ENCODE results near the gene RASD1. TPM values are rescaled to one million over a fixed set of nuclear protein-coding genes. Genes with fewer than 3 reads are reported as not detected.

RASD1 gene
- total RNA-seq, 1 experiment from 2014 or later = 11.0 TPM

DNA sequence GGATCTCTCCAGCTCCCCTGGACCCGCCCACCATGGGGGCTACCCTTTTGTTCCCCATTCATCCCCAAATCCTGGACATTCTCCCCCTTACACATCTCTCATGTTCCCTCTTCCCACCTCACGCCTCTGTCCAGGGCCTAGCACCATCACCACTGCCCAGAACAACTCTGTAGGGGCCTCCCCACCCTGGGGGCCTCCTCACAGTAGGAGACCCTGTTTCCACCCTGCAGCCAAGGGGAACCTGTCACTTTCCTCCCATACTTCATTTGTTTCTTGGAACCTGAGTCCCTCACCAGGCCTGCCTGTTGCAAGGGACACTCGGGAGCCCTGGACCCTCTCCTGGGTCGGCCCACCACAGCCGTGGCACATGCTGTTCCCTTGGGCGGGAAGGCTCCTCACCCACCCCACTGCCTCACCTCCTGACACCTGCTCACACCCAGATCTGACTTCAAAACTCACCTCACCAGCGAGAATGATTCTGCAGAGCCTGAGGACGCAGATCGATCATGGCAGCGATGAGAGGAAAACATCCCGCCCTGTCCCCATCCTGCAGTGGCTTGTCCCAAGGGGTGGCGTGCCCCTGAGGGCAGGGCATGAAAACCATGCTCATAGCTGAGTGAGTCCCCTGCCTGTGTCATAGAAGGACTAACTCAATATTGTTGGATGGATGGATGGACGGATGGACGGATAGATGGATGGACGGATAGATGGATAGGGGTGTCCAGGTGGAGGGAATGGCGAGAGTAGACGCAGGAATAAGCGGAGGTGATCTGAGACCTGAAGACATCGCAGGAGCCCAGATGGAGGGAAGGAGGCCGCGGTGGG lies 6.8 kb upstream of the RASD1 start:
- Histone ChIP-seq H3K4me3 (ENCODE audit: low read depth, low read length) (no peak overlapping the region), H3K9me3 (no peaks in the 10 kb centered on the region), H3K27me3 (replicated peaks; ENCODE audit: control insufficient read depth, insufficient read depth, low read length) (no peaks in the 10 kb centered on the region), H3K4me1 (no peaks in the 10 kb centered on the region), H3K36me3 (ENCODE audit: control insufficient read depth, insufficient read depth, low read length) (no peaks in the 10 kb centered on the region)
- H3K4me1 Mint-ChIP-seq (ENCODE audit: low read depth, unreplicated experiment) = no peaks in the 10 kb centered on the region
- no peaks in the 10 kb centered on the region for H3K9me3 Mint-ChIP-seq (ENCODE audit: unreplicated experiment)
- no peak for DNase-seq
- POLR2A ChIA-PET = no interaction called here
- TF ChIP-seq, protein P1, sequence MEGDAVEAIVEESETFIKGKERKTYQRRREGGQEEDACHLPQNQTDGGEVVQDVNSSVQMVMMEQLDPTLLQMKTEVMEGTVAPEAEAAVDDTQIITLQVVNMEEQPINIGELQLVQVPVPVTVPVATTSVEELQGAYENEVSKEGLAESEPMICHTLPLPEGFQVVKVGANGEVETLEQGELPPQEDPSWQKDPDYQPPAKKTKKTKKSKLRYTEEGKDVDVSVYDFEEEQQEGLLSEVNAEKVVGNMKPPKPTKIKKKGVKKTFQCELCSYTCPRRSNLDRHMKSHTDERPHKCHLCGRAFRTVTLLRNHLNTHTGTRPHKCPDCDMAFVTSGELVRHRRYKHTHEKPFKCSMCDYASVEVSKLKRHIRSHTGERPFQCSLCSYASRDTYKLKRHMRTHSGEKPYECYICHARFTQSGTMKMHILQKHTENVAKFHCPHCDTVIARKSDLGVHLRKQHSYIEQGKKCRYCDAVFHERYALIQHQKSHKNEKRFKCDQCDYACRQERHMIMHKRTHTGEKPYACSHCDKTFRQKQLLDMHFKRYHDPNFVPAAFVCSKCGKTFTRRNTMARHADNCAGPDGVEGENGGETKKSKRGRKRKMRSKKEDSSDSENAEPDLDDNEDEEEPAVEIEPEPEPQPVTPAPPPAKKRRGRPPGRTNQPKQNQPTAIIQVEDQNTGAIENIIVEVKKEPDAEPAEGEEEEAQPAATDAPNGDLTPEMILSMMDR (IDR thresholded peaks at IDR 0.05; ENCODE audit: insufficient read depth in 1 of 2, low read depth in 1 of 2, low read length in 1 of 2, severe bottlenecking in 1 of 2, unreplicated experiment in 1 of 2) = no peak
- BruUV-seq (replicated peaks) = no TSS peak
- peaks cover 6% of the 10 kb centered on the region for H3K36me3 Mint-ChIP-seq (ENCODE audit: insufficient read depth, unreplicated experiment)
- CTCF ChIA-PET = no interaction called here
- intact Hi-C loops (cut with micrococcal nuclease; ENCODE audit: unreplicated experiment) = no loop called here
- no peak overlapping the region for H3K4me3 Mint-ChIP-seq (ENCODE audit: unreplicated experiment)
- H3K27ac Mint-ChIP-seq (ENCODE audit: unreplicated experiment) = no peak overlapping the region
- no peaks in the 10 kb centered on the region for H3K27me3 Mint-ChIP-seq (ENCODE audit: insufficient read depth, unreplicated experiment)

DNA sequence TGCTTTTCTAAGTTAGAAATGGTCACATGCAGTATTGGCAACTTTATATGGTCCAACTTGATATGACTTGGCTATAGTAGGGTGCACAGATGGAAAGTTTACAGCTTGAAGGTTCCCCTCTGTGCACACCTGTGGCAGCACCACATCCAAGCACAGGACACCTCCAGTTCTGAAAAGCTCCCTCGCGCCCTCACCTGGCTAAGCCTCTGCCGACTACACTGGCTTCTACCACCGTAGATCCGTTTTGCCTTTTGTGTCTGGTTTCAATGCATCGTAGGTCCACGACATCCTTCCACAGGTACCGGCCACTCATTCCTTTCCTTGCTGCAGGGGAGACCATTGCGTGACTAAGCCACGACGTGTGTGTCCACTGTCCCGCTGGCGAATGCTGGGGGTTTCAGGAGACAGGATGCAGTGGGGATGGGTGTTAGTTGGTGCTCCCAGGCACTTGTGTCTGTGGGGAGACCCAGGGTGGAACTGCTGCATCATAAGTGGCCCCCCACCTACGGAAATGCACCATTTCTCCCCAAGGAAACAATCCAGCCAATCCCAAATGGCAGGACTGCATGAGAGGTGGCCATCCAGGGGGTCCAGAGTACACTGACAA lies 4.9 kb upstream of the RASD1 start:
- Mint-ChIP-seq H3K36me3 (ENCODE audit: insufficient read depth, unreplicated experiment) (peaks cover 6% of the 10 kb centered on the region), H3K4me1 (ENCODE audit: low read depth, unreplicated experiment) (no peaks in the 10 kb centered on the region), H3K27me3 (ENCODE audit: insufficient read depth, unreplicated experiment) (no peaks in the 10 kb centered on the region), H3K4me3 (ENCODE audit: unreplicated experiment) (no peak overlapping the region), H3K27ac (ENCODE audit: unreplicated experiment) (no peak overlapping the region), H3K9me3 (ENCODE audit: unreplicated experiment) (no peaks in the 10 kb centered on the region)
- ChIA-PET CTCF (interaction anchor here (0.6 to 1.7 kb wide), 3 partner anchors 37 to 113 kb away, joined by 3 to 7 read pairs (median 7); no protein-coding TSS in a partner anchor), POLR2A (no interaction called here)
- TF ChIP-seq, protein P1 (IDR thresholded peaks at IDR 0.05; ENCODE audit: insufficient read depth in 1 of 2, low read depth in 1 of 2, low read length in 1 of 2, severe bottlenecking in 1 of 2, unreplicated experiment in 1 of 2) = peak in 1 of 2 experiments; percentile 56
- Histone ChIP-seq H3K27me3 (replicated peaks; ENCODE audit: control insufficient read depth, insufficient read depth, low read length) (no peaks in the 10 kb centered on the region), H3K4me3 (ENCODE audit: low read depth, low read length) (no peak overlapping the region), H3K4me1 (peaks cover 4% of the 10 kb centered on the region; the same call in 1 of the 2 replicates), H3K36me3 (ENCODE audit: control insufficient read depth, insufficient read depth, low read length) (no peaks in the 10 kb centered on the region), H3K9me3 (no peaks in the 10 kb centered on the region)
- no TSS peak for BruUV-seq (replicated peaks)
- DNase-seq = peak in 1 of 2 experiments; percentile 58
- intact Hi-C loops (cut with micrococcal nuclease; ENCODE audit: unreplicated experiment) = loop anchor here (1.0 kb wide), 1 partner anchor 67 kb away; no protein-coding TSS in a partner anchor

DNA sequence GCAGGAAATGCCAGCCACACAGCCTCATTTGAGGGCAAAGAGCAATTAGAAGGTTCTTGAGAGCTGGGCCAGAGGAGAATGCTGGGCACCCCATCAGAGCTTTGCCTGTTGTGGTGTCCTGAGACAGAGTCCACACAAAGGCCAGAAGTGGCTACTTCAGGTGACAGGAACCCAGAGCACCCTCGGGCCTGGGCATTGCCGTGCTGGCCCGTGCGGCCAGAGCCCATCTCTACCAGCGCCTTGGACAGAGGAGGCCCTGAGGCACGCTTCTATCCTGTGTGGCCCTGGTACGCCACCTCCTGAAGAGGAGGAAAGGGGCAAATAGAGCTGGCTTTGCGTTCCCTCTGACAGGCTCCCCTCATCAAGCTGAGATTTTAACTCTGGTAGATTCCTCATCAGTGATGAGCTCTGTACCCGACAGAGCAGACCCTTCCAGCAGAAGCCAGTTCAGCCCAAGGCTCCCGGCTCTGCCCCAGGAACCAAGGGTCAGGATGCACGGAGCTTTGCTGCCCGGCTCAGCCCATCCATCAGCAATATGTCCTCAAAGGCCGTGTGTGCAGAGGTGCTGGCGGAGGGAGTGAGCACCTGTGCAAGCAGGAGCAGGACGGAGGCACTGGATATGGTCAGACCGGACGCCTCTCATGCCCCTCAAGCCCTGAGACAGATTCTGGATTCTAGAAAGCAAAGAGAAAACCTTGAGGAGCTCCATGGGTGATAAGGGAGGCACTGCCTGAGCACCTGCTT lies 3.4 kb upstream of the RASD1 start:
- Histone ChIP-seq H3K27me3 (replicated peaks; ENCODE audit: control insufficient read depth, insufficient read depth, low read length) (no peaks in the 10 kb centered on the region), H3K4me1 (peaks cover 4% of the 10 kb centered on the region; the same call in 1 of the 2 replicates), H3K9me3 (no peaks in the 10 kb centered on the region), H3K36me3 (ENCODE audit: control insufficient read depth, insufficient read depth, low read length) (no peaks in the 10 kb centered on the region), H3K4me3 (ENCODE audit: low read depth, low read length) (no peak overlapping the region)
- H3K27me3 Mint-ChIP-seq (ENCODE audit: insufficient read depth, unreplicated experiment) = no peaks in the 10 kb centered on the region
- no peak overlapping the region for H3K4me3 Mint-ChIP-seq (ENCODE audit: unreplicated experiment)
- peaks cover 21% of the 10 kb centered on the region for H3K36me3 Mint-ChIP-seq (ENCODE audit: insufficient read depth, unreplicated experiment)
- TF ChIP-seq, protein P1 (IDR thresholded peaks at IDR 0.05; ENCODE audit: insufficient read depth in 1 of 2, low read depth in 1 of 2, low read length in 1 of 2, severe bottlenecking in 1 of 2, unreplicated experiment in 1 of 2) = no peak
- no peaks in the 10 kb centered on the region for H3K9me3 Mint-ChIP-seq (ENCODE audit: unreplicated experiment)
- no TSS peak for BruUV-seq (replicated peaks)
- ChIA-PET CTCF (interaction anchor here (0.6 to 1.7 kb wide), 4 partner anchors 10 to 135 kb away, joined by 3 to 7 read pairs (median 4); no protein-coding TSS in a partner anchor), POLR2A (no interaction called here)
- H3K27ac Mint-ChIP-seq (ENCODE audit: unreplicated experiment) = no peak overlapping the region
- intact Hi-C loops (cut with micrococcal nuclease; ENCODE audit: unreplicated experiment) = no loop called here
- peaks cover 6% of the 10 kb centered on the region for H3K4me1 Mint-ChIP-seq (ENCODE audit: low read depth, unreplicated experiment)
- no peak for DNase-seq
